NCI-H146 (cell line): ENCODE measurements around the gene FGFR4.

ENCODE experiments used
- DNase-seq: peaks from one replicate; lab custom pipeline; 2025; lab: John Stamatoyannopoulos, UW

FGFR4 gene

GRCh38 chr5:177085985-177086653 is 596 bp upstream of the FGFR4 start:
- DNase-seq = no peak

GRCh38 chr5:177087398-177088005 is 787 bp downstream of the FGFR4 start:
- DNase-seq = no peak

GRCh38 chr5:177089127-177089526 is 2.4 kb downstream of the FGFR4 start:
- DNase-seq = no peak

GRCh38 chr5:177089825-177090641 is 3.3 kb downstream of the FGFR4 start:
- DNase-seq = no peak

- no peak for DNase-seq
Observed at GRCh38 chr5:177090813-177091212, 4.1 kb downstream of the FGFR4 start.

GRCh38 chr5:177091232-177091631 is 4.5 kb downstream of the FGFR4 start:
- no peak for DNase-seq

GRCh38 chr5:177092178-177093081 is 5.7 kb downstream of the FGFR4 start:
- no peak for DNase-seq

GRCh38 chr5:177093082-177093712 is 6.5 kb downstream of the FGFR4 start:
- DNase-seq = no peak

GRCh38 chr5:177093803-177094202 is 7.1 kb downstream of the FGFR4 start:
- DNase-seq = no peak

GRCh38 chr5:177094224-177095087 is 7.7 kb downstream of the FGFR4 start:
- peak; percentile 19 for DNase-seq

GRCh38 chr5:177095088-177095669 is 8.5 kb downstream of the FGFR4 start:
- no peak for DNase-seq

- DNase-seq = no peak
Observed at GRCh38 chr5:177096162-177097015, 9.7 kb downstream of the FGFR4 start.

- DNase-seq = no peak
Observed at GRCh38 chr5:177097016-177097985, 10.6 kb downstream of the FGFR4 start.

GRCh38 chr5:177098120-177098469 is 11.4 kb downstream of the FGFR4 start:
- DNase-seq = no peak

- no peak for DNase-seq
Observed at GRCh38 chr5:177098470-177099141, 11.9 kb downstream of the FGFR4 start.

- DNase-seq = peak; percentile 76
Observed at GRCh38 chr5:177099422-177100093, 12.8 kb downstream of the FGFR4 start.

- no peak for DNase-seq
Observed at GRCh38 chr5:177100714-177101121, 14.0 kb downstream of the FGFR4 start.
